ENCODE measurements around the gene FBL.

FBL gene

GRCh38 chr19:39830406-39830805, 15.8 kb downstream of the FBL start:
- TF ChIP-seq TAF1 (IDR thresholded peaks at IDR 0.05; ENCODE audit: borderline replicate concordance, insufficient read depth, low read length) (no peak), POLR2AphosphoS5 (IDR thresholded peaks at IDR 0.05; ENCODE audit: low read depth, low read length) (no peak), SIN3A (IDR thresholded peaks at IDR 0.05; ENCODE audit: borderline replicate concordance, insufficient read depth, low read length) (no peak), REST (IDR thresholded peaks at IDR 0.05; ENCODE audit: insufficient read depth in 1 of 2, low read depth in 2 of 2, low read length in 2 of 2) (no peak), FOXP2 (optimal IDR thresholded peaks at IDR 0.05; ENCODE audit: borderline replicate concordance, extremely low read depth, extremely low read length, insufficient read depth) (no peak)

GRCh38 chr19:39829702-39830275, 16.4 kb downstream of the FBL start:
- TF ChIP-seq REST (IDR thresholded peaks at IDR 0.05; ENCODE audit: insufficient read depth in 1 of 2, low read depth in 2 of 2, low read length in 2 of 2) (no peak), SIN3A (IDR thresholded peaks at IDR 0.05; ENCODE audit: borderline replicate concordance, insufficient read depth, low read length) (no peak), FOXP2 (optimal IDR thresholded peaks at IDR 0.05; ENCODE audit: borderline replicate concordance, extremely low read depth, extremely low read length, insufficient read depth) (no peak), POLR2AphosphoS5 (IDR thresholded peaks at IDR 0.05; ENCODE audit: low read depth, low read length) (no peak), TAF1 (IDR thresholded peaks at IDR 0.05; ENCODE audit: borderline replicate concordance, insufficient read depth, low read length) (no peak)

DNA sequence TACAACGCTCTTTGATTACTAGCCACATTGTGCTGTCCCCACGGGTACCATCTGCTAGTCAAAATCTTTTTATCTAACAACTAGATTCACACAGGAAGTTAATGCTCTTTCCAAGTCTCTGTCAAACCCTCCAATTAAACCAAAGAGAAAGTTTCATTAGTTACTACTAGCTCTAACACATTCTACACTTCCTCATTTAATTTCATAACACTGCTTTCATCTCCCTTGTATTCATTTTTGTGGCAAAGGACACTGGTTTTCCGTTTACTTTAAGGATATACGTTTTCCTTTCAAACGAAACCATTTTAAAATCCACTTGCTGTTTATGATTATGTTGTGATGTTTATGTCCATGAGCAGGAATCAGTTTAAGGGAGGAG, 17.5 kb downstream of the FBL start:
- no peak for TF ChIP-seq TAF1 (IDR thresholded peaks at IDR 0.05; ENCODE audit: borderline replicate concordance, insufficient read depth, low read length)
- TF ChIP-seq REST (IDR thresholded peaks at IDR 0.05; ENCODE audit: insufficient read depth in 1 of 2, low read depth in 2 of 2, low read length in 2 of 2): no peak
- no peak for TF ChIP-seq SIN3A (IDR thresholded peaks at IDR 0.05; ENCODE audit: borderline replicate concordance, insufficient read depth, low read length)
- TF ChIP-seq POLR2AphosphoS5 (IDR thresholded peaks at IDR 0.05; ENCODE audit: low read depth, low read length): no peak
- no peak for TF ChIP-seq FOXP2 (optimal IDR thresholded peaks at IDR 0.05; ENCODE audit: borderline replicate concordance, extremely low read depth, extremely low read length, insufficient read depth)

DNA sequence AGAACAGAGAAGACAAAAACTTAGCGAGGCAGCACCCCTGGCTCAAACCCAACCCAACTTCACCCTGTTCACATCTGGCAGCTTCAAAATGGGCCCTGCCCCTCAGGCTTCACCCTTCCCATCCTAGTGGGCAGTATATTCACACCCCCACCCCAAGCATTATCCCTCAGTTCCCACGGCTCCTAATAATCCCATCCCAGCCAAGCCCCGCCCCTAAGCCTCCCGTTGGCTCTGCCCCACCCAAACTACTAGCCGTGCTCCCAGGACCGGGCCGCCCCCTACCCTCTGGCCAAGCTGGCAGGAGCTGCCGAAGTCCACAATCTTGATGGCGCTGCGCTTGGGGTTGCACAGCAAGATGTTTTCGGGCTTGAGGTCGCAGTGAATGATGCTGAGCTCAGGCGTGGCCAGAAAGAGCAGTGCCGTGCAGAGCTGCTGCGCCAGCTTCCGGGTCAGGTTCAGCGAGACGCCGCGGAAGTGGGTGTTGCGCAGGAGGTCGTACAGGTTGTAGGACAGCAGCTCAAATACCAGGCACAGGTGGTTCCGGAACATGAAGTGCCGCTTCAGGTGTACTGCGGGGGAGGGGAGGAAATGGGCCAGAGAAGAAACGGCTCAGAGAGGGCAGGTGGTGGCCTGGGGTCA, 18.0 kb downstream of the FBL start:
- TF ChIP-seq SIN3A (IDR thresholded peaks at IDR 0.05; ENCODE audit: borderline replicate concordance, insufficient read depth, low read length) (no peak), REST (IDR thresholded peaks at IDR 0.05; ENCODE audit: insufficient read depth in 1 of 2, low read depth in 2 of 2, low read length in 2 of 2) (no peak), POLR2AphosphoS5 (IDR thresholded peaks at IDR 0.05; ENCODE audit: low read depth, low read length) (no peak), TAF1 (IDR thresholded peaks at IDR 0.05; ENCODE audit: borderline replicate concordance, insufficient read depth, low read length) (no peak), FOXP2 (optimal IDR thresholded peaks at IDR 0.05; ENCODE audit: borderline replicate concordance, extremely low read depth, extremely low read length, insufficient read depth) (no peak)
